Measurements from ENCODE around the gene ATP2B2.
"Not testable (repeated sequence)": the region's sequence is repeated elsewhere in the genome, so short reads cannot be mapped to it uniquely, and the experiment has no call there.

Gene ATP2B2

GRCh38 chr3:10305331-10305902 is 200.0 kb downstream of the ATP2B2 start:
- no peak for DNase-seq

- DNase-seq: no peak
Observed at GRCh38 chr3:10304905-10305304, 200.5 kb downstream of the ATP2B2 start.

GRCh38 chr3:10303785-10304184 is 201.6 kb downstream of the ATP2B2 start:
- DNase-seq: no peak

GRCh38 chr3:10303105-10303504 is 202.3 kb downstream of the ATP2B2 start:
- no peak for DNase-seq

- no peak for DNase-seq
Observed at GRCh38 chr3:10300087-10300486, 205.3 kb downstream of the ATP2B2 start.

GRCh38 chr3:10299679-10300078 is 205.7 kb downstream of the ATP2B2 start:
- no peak for DNase-seq

- no peak for DNase-seq
Observed at GRCh38 chr3:10299175-10299574, 206.2 kb downstream of the ATP2B2 start.

- not testable (repeated sequence) for DNase-seq
Observed at GRCh38 chr3:10298064-10298463, 207.3 kb downstream of the ATP2B2 start.

- DNase-seq: no peak
Observed at GRCh38 chr3:10294030-10294586, 211.3 kb downstream of the ATP2B2 start.

- peak in 1 of 51 donors; percentile 12 for DNase-seq
Observed at GRCh38 chr3:10292505-10293419, 212.6 kb downstream of the ATP2B2 start, which contains the start of gene GHRL. GHRL (minus strand) TSS chr3:10292947; CDS start chr3:10290180, 2,767 bp downstream.

- DNase-seq: no peak
Observed at GRCh38 chr3:10291641-10292040, 213.7 kb downstream of the ATP2B2 start.

GRCh38 chr3:10290481-10291176 is 214.8 kb downstream of the ATP2B2 start:
- DNase-seq: no peak

- DNase-seq: no peak
Observed at GRCh38 chr3:10289787-10290355, 215.5 kb downstream of the ATP2B2 start.

- DNase-seq: no peak
Observed at GRCh38 chr3:10289077-10289476, 216.3 kb downstream of the ATP2B2 start.

- no peak for DNase-seq
Observed at GRCh38 chr3:10288575-10288960, 216.8 kb downstream of the ATP2B2 start.

- no peak for DNase-seq
Observed at GRCh38 chr3:10287936-10288574, 217.3 kb downstream of the ATP2B2 start.

- DNase-seq: peak in 20 of 51 donors; percentile 4 to 65 (median 30)
Observed at GRCh38 chr3:10286596-10287295, 218.6 kb downstream of the ATP2B2 start.

- no peak for DNase-seq
Observed at GRCh38 chr3:10286133-10286524, 219.3 kb downstream of the ATP2B2 start.

GRCh38 chr3:10285272-10286132 is 219.9 kb downstream of the ATP2B2 start:
- peak in 3 of 51 donors; percentile 11 to 41 (median 15) for DNase-seq

Data from hypothalamus (tissue), 51 donors.